GM12872 (cell line): ENCODE data around the gene SNAPC2.

ENCODE experiments used
- CTCF ChIP-seq: IDR thresholded peaks from 3 replicates; pipeline ENCODE4 v1.5.1; 2011; ENCODE audit warnings: low read depth, mild to moderate bottlenecking, low read length, moderate library complexity; ENCODE audit not compliant: insufficient read depth

The SNAPC2 gene

GRCh38 chr19:7902796-7903243 lies 17.3 kb upstream of the SNAPC2 start:
- TF ChIP-seq CTCF = no peak

- TF ChIP-seq CTCF = peak; percentile 65; the same call in 2 of the 3 replicates
Measured at GRCh38 chr19:7903244-7904073, 16.7 kb upstream of the SNAPC2 start, which contains the start of gene MAP2K7. Gene MAP2K7, plus strand, starts transcription at chr19:7903877. Its CDS starts 68 bp downstream, at chr19:7903945.

- no peak for TF ChIP-seq CTCF
Measured at GRCh38 chr19:7904074-7905020, 15.8 kb upstream of the SNAPC2 start.

DNA sequence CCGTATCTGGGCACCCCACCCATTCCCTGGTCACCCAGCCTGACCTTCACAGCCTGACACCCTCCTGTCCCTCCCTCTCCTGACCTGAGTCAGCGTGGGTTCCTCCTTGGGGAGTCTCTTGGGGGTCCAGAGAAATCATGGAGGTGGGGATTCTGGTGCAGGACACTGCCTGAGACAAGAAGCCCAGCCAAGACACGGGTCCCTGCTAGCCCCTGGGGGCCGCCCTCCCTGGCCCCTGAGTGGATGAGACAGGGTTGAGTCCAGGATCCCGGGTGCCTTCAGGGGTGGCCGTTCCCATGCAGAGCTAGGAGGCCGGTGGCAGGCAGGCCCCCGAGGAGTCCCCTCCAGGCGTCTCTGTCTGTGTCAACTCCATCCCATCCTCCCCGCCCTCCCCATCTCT lies 14.9 kb upstream of the SNAPC2 start:
- TF ChIP-seq CTCF = no peak

GRCh38 chr19:7905859-7906258 lies 14.3 kb upstream of the SNAPC2 start:
- no peak for TF ChIP-seq CTCF

GRCh38 chr19:7907122-7907521 lies 13.0 kb upstream of the SNAPC2 start:
- TF ChIP-seq CTCF = no peak

- no peak for TF ChIP-seq CTCF
Measured at GRCh38 chr19:7907544-7907943, 12.6 kb upstream of the SNAPC2 start.
